AG04449 (cell line): Measurements from ENCODE around the gene C1orf21.

Experiments
- CTCF ChIA-PET: fragments of 350-600 bp; formaldehyde crosslinking; extraction: SDS; loops from one replicate; lab custom pipeline; 2021; ENCODE audit warnings: antibody characterized with exemption; lab: Yijun Ruan, JAX
- POLR2A ChIA-PET: fragments of 400-600, 350-600 bp; formaldehyde crosslinking; extraction: SDS; loops from one replicate; lab custom pipeline; 2020; ENCODE audit warnings: antibody characterized with exemption, inconsistent platforms; lab: Yijun Ruan, JAX
- DNase-seq: peaks from one replicate; pipeline ENCODE4 v3.0.0-alpha.2; 2010; ENCODE audit warnings: low read depth, low spot score
- H3K4me3 ChIP-seq: 2 replicates; pipeline ENCODE4 v1.5.1; 2011; ENCODE audit warnings: low read depth, mild to moderate bottlenecking, control low read depth, low read length
- TF ChIP-seq, protein P1 (sequence below): IDR thresholded peaks from one replicate; pipeline ENCODE4 v1.5.1; 2011; ENCODE audit warnings: mild to moderate bottlenecking, moderate library complexity, low read length, control low read depth, inconsistent platforms; ENCODE audit not compliant: insufficient read depth; ENCODE audit errors: missing control alignments

C1orf21 gene

DNA sequence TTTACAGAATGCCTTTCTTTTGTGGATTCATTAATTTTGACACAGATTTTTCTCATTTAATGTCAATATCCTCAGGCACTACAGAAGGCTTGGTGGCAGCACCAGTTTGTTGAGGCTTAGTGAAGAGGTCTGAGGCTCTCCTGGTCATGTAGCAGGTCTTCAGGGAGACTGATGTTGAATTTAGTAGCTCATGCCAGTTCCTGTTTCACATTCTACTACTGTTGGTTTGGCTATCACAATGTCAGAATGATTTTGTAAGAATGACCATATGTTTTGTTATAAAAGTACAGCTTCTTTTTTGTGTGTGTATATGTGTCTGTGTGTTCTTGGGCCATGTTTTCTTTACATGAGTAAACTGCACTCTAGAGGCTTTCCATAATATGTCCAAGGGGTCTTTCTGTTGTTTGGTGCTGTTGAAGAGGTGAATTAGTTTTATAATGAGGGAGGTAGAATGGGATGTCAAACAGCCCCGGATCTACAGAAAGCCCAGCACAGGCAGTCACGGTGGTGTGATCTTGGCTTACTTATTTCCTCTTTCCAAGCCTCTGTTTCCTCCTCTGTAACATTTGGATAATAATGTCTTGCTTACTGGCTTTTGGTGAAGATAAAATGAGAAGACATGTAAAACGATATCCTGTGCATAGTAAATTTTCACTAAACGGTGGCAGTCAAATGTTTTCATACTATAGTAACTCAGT lies 32.0 kb downstream of the C1orf21 start:
- ChIA-PET POLR2A (no interaction called here), CTCF (interaction anchor here (0.7 to 1.4 kb wide), 3 partner anchors 9 to 16 kb away, joined by 3 to 4 read pairs (median 3); no protein-coding TSS in a partner anchor)
- no peak for DNase-seq
- no peak overlapping the region for H3K4me3 ChIP-seq
- TF ChIP-seq, protein P1, sequence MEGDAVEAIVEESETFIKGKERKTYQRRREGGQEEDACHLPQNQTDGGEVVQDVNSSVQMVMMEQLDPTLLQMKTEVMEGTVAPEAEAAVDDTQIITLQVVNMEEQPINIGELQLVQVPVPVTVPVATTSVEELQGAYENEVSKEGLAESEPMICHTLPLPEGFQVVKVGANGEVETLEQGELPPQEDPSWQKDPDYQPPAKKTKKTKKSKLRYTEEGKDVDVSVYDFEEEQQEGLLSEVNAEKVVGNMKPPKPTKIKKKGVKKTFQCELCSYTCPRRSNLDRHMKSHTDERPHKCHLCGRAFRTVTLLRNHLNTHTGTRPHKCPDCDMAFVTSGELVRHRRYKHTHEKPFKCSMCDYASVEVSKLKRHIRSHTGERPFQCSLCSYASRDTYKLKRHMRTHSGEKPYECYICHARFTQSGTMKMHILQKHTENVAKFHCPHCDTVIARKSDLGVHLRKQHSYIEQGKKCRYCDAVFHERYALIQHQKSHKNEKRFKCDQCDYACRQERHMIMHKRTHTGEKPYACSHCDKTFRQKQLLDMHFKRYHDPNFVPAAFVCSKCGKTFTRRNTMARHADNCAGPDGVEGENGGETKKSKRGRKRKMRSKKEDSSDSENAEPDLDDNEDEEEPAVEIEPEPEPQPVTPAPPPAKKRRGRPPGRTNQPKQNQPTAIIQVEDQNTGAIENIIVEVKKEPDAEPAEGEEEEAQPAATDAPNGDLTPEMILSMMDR, result no peak

DNA sequence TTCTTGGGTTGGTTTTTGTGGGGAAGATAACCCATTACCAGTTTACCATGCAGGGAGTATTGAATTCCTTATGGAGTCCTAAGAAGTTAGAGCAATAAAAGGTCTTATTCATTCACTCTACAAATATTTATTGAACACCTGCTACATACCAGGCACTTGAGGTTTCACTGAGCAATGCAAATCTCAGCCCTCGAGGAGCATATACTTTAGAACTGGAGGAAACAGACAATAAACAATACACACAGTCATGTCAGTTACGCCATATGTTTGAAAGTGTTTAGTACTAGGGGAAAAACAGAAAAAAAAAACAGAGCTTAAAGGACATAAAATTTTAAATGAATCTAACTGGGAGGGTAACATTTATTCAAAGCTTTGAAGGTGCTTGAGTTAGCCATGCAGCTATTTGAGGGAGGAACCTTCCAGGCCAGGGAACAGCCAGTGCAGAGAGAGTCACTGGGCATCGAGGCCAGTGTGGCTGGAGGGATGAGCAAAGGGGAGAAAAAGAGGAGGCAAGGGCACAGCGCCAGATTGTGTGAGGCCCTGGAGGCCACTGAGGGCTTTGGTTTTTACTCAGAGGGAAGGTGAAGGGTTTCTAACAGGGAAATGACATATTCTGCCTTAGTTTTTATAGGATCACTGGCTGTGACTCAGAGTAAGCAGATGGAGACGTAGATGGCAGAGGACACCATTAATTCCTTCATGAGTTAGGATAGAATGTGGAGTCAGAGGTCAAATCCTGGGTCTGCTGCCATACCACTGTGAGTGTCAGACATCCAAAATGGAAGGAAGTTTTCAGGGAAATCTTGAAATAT lies 32.7 kb downstream of the C1orf21 start:
- no peak for DNase-seq
- no peak overlapping the region for H3K4me3 ChIP-seq
- ChIA-PET CTCF (interaction anchor here (1.3 kb wide), 1 partner anchor 10 kb away, joined by 3 read pairs; no protein-coding TSS in a partner anchor), POLR2A (no interaction called here)
- TF ChIP-seq, protein P1, result no peak

DNA sequence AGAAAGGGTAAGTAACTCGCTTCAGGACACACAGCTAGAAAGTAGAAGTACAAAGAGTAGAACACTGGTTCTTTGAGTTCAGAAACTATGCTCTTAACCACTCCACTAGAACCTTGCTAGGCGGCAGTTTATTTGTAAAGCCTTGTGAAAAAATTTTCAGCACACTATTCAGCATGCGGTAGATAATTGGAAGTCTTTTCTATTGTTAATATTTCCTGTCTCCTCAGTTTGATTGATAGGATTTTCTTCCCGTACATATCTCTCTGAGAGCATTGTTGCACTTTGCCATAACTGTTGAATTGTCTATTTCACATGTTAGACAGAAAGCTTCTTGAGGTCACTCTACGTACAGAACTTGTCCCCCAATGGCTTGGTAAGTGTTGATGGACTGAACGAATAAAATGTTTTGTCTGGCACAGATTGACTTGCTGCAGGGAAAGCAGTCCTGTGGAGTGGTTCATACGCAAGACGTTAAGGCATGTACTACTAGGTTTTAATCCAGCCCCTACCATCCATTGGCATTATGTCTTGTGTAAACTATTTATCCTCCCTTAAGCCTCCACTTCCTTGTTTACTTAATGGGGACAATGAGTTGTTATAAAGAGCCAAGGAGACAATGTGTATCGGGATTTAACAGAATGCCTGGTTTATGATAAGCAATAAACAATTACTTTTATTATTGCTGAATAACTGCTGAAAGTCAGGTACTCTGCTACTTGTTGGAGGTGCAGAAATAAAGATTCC lies 35.8 kb downstream of the C1orf21 start:
- H3K4me3 ChIP-seq, result no peak overlapping the region
- CTCF ChIA-PET, result no interaction called here
- POLR2A ChIA-PET, result no interaction called here
- TF ChIP-seq, protein P1, result no peak
- DNase-seq, result no peak

DNA sequence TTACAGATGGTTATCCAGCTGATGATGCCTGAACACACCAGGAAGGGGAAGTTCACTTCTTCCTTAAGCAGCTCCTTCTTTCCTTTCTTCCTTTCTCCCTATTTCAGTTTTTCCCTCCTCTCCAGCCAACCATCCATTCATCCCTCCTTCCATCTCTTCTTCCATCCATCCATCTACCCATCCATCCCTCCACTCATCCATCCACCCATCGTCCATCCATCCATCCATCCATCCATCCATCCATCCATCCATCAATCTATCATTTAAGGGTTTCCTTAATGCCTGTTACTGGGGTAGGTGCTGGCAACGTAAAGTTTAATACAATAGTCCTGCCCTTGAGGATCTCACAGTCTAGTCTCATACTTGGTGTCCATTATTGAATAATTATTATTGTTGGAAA lies 36.8 kb downstream of the C1orf21 start:
- POLR2A ChIA-PET, result no interaction called here
- TF ChIP-seq, protein P1, result no peak
- CTCF ChIA-PET, result no interaction called here

DNA sequence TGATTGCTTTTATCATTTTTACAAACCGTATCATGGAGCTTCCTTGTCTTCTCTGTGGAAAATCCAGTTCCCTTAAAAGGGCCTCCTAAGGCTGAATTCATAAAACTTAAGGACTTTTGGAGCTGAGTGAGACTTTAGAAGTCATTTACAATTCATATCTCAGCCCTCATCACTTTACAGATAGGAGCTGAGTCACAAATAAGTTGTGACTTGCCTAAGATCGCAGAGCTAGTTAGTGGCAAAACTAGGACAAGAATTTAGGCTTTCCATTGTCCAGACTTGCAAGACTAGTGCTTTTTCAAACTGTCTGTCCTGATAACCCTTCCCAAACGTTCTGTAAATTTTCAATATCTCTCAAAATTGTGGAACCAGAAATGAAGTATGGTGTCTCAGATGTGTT lies 37.3 kb downstream of the C1orf21 start:
- CTCF ChIA-PET, result no interaction called here
- TF ChIP-seq, protein P1, result no peak
- POLR2A ChIA-PET, result no interaction called here
- H3K4me3 ChIP-seq, result no peak overlapping the region
- no peak for DNase-seq

More for the DNA sequence above, 36.8 kb downstream of the C1orf21 start:
- H3K4me3 ChIP-seq, result no peak overlapping the region
- DNase-seq, result no peak
